ENCODE data around the gene RFX3.

- TF ChIP-seq CTCF (conservative IDR thresholded peaks at IDR 0.05; ENCODE audit: low read depth, low read length) (no peak), EZH2phosphoT487 (IDR thresholded peaks at IDR 0.05; ENCODE audit: borderline replicate concordance, low read length) (no peak)
Observed at GRCh38 chr9:3261484-3261883, 264.3 kb downstream of the RFX3 start.
